ENCODE results near the gene SNED1.

SNED1 gene

GRCh38 chr2:241133436-241133820, 135.0 kb downstream of the SNED1 start:
- DNase-seq = no peak

- no peak for DNase-seq
These were observed 136.3 kb downstream of the SNED1 start for GRCh38 chr2:241134711-241135110.

DNA sequence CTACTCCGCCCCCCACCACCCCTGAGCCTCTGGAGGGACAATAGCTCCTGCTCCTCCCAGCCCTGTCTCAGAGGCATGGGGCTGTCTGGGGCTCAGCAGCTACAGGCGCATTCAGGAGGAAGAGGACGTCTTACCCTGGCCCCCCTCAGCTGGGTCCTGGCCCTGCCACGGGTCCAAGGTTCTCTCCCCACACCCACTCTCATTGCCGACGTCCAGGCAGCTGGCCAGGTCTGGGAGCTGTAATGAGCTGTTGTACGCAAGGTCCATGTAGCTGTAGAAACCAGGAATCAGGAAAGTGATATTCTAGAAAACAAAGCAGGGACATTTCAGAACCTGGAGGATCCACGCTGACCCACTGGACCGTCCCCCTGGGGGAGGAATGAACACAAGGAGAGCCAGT, 137.3 kb downstream of the SNED1 start:
- DNase-seq = no peak

- DNase-seq = no peak
These were observed 137.8 kb downstream of the SNED1 start for GRCh38 chr2:241136191-241136590.

DNA sequence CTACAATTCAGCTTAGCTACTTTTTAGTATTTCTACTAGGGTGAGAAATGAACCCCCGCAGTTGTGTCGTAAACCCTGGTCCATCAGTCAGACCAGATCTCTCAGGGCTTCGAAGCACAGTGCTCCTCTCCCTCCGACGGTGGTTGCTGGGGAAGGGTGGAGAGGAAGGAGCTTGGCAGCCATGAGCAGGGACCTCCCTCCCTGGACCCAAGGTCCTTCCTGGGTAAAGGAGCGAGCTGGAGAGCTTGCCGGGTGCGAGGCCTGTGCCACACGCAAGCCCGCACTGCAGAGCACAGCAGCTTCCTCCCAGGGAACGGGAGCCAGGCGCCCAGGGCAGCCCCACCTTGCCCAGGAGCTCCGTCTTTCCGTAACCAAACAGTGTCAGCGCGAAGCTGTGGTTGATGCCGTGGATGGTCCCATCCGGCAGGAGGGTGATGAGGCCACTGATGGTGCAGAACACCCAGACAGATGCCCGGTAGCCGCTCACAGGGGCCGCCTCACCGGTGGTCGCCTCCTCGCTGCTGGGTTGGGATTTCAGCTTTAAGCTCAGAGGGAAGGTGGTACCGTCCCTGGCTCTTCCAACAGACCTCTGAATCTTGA, 138.3 kb downstream of the SNED1 start:
- DNase-seq = no peak

DNA sequence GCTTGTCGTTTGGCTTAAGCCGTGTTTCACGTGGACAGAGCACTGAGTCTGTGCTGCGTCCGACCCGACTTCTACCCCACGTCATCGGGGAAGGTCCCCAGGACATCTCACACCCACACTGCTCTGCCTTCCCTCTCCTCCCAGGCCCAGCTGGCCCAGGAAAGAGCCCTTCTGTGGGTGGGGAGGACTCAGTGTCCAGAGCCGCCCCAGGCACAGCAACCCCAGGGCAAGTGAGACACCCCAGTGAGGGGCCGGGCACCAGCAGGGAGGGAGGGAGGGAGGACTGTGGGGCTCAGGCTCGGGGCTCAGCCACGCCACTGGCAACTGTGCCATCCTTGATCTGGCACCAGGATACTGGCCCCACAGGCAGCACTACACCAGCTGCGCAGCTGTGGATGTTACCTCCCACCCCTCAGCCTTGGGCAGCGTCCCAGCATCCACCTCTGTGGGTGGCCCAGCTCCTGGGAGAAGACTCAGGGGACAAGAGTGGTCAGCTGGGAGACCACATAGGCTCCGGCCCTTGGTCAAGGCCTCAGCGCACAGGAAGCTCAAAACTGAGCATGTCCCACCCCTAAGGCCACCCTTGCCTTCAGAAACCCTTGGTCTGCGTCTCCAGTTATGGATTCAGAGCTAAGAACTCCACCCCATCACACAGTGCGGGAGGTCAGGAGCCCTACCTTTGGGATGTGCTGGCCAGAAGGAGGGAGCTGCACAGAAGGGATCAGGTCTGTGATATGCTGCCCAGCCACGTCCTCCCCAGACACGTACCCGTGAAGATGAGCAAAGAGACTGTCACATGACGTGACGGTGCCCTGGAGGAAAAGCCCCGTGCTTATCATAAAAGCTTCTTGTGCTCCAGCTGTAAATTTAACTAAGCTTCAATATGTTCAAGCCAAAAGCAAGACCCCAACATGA, 139.1 kb downstream of the SNED1 start:
- no peak for DNase-seq

DNA sequence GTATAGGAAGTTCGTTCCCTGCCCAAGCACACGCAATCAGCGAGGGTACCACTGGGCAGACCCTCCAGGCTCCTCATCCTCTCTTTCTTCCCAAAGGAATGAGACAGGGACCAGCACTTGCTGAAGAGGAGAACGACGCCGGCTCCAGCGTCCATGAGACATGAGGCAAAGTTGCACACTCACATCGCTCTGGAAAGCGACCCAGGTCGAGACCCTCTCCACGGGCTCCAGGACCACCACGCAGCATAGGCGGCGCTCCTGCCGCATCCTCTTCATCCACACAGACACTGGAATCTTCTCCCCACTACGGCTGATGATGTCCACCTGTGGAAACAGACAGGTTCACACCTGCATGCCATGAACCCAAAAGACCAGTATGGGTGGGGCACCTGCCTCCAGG, 140.1 kb downstream of the SNED1 start:
- DNase-seq = no peak

GRCh38 chr2:241139531-241140444, 141.4 kb downstream of the SNED1 start:
- DNase-seq = no peak

DNA sequence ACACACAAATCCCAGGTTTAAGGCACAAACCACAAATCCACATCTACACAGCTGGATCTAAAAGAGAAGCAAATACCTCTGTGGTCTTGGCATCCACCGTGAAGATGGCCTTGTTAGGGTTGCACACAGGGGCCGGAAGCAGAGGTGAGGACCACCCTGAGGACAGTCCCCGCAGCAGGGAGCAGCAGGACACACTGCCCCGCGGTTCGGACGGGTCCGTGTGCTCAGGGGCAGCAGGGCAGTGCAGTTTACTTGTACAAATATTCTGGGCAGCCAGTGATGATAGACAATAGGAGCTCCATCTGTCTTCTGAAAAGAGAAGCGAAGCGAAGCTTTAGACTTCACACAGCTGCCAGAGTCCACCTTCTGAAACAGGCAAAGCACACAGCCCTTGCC, 142.0 kb downstream of the SNED1 start:
- no peak for DNase-seq

DNA sequence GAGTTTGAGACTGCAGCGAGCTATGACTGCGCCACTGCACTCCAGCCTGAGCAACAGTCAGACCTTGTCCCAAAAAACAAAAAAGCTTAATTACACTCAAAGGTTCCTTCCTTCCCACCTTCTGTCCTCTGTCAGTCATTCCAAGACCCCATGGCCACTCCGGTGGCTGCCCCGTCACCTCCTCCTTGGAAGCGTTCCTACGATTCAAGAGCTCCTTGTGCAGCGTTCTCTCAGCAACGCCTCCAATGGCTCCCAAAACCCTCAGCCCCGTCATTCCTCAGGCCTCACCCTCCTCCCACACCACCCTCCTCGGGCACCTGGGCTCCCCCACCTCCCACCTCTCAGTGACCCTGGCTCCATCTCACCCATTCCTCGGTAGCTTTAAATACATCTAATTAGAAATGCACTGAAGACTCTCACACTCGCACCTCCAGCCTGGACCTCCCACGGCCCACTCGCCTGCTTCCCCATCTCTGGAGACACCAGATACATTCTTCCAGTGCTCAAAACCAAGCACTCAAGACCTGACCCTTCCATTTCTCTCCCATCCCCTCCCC, 142.9 kb downstream of the SNED1 start:
- DNase-seq = no peak

- DNase-seq = no peak
These were observed 143.6 kb downstream of the SNED1 start for GRCh38 chr2:241142063-241142462.

- DNase-seq = no peak
These were observed 144.2 kb downstream of the SNED1 start for GRCh38 chr2:241142593-241142992.
